Stomach (tissue), 9 donors: ENCODE results near the gene XPO4. TPM values are rescaled to one million over a fixed set of nuclear protein-coding genes. Genes with fewer than 3 reads are reported as not detected.

ENCODE experiments used
- DNase-seq, 2 donors: peaks; one replicate each; pipeline versions ENCODE4 v3.0.0 to v3.0.0-alpha.2; 2013 to 2019
- H3K27ac ChIP-seq, 5 donors: fragments of 200-600 bp in 4 of 5; sonication (generic) in 4 of 5; one replicate each; pipeline ENCODE4 v1.5.1; 2013 to 2019; ENCODE audit warnings: mild to moderate bottlenecking in 1 of 5, moderate library complexity in 1 of 5
- H3K27me3 ChIP-seq, 3 donors: fragments of 200-600 bp; sonication (generic); one replicate each; pipeline ENCODE4 v1.5.1; 2017 to 2019; ENCODE audit warnings: mixed run types in 1 of 3
- H3K36me3 ChIP-seq, 4 donors: fragments of 200-600 bp; sonication (generic); 1 replicate in 3 of 4; 2 replicates in 1 of 4; pipeline ENCODE4 v1.5.1; 2016 to 2019
- H3K4me1 ChIP-seq, 4 donors: fragments of 200-600 bp; sonication (generic); one replicate each; pipeline ENCODE4 v1.5.1; 2016 to 2019
- H3K4me3 ChIP-seq, 4 donors: fragments of 200-600 bp; sonication (generic) in 3 of 4; one replicate each; pipeline ENCODE4 v1.5.1; 2016 to 2019; ENCODE audit warnings: mild to moderate bottlenecking in 1 of 4
- H3K9me3 ChIP-seq, 4 donors: fragments of 200-600 bp; sonication (generic); one replicate each; pipeline ENCODE4 v1.5.1; 2016 to 2019
- EP300 ChIP-seq: sonication (generic); formaldehyde crosslinking; IDR thresholded peaks from one replicate; pipeline ENCODE4 v1.6.1; 2017; ENCODE audit warnings: antibody characterized with exemption
- POLR2A ChIP-seq, 4 donors: fragments of 450-650 bp; IDR thresholded peaks; one replicate each; pipeline ENCODE4 v1.6.1; 2016; ENCODE audit warnings: antibody characterized with exemption in 4 of 4, control low read depth in 2 of 4, mild to moderate bottlenecking in 1 of 4, moderate library complexity in 1 of 4
- POLR2AphosphoS5 ChIP-seq, 3 donors: sonication (generic); formaldehyde crosslinking; IDR thresholded peaks; one replicate each; pipeline ENCODE4 v1.6.1; 2016; ENCODE audit warnings: antibody characterized with exemption in 3 of 3
- WGBS, 5 donors: extraction: QIAGEN DNeasy Blood & Tissue Kit in 3 of 5; methylation state at CpG; one replicate each; pipeline versions ENCODE4 v1.1.5 to v1.1.7; 2013 to 2018; 5-methylcytosine and 5-hydroxymethylcytosine counted together
- intact Hi-C: fragments of 100-400 bp; cut with DNase I; formaldehyde crosslinking; loops from one replicate; pipeline ENCODE4 v1.15.1; 2023; ENCODE audit warnings: low total_unique reads
- polyA plus RNA-seq, 3 donors: library from polyadenylated mRNA; stranded (reverse); fragments of 200-250 nt; gene quantifications; one replicate each; pipeline ENCODE4 v1.2.3, GENCODE V29; 2013
- total RNA-seq, 5 donors: library from RNA; depleted of rRNA; stranded (reverse); fragments of >200 nt; gene quantifications; one replicate each; pipeline versions ENCODE4 v1.1.0 to v1.2.3, GENCODE V29; 2014 to 2016
- TF ChIP-seq, protein P1 (sequence below), 7 experiments: fragments of 450-650 bp in 4 of 7; fragments of 200-600 bp in 3 of 7; sonication (generic) in 3 of 7; IDR thresholded peaks; one replicate each; pipeline ENCODE4 v1.5.1; 2016 to 2019; ENCODE audit warnings: antibody characterized with exemption in 7 of 7, control low read depth in 2 of 7, mild to moderate bottlenecking in 1 of 7
- donor health status: healthy with polysubstance abuse.
- donor health status: Bipolar disorder and iron deficiency.
- donor health status: healthy.

The XPO4 gene
- total and polyA plus RNA-seq, 8 donors: 2.3 to 41.7 (median 14.9) TPM

DNA sequence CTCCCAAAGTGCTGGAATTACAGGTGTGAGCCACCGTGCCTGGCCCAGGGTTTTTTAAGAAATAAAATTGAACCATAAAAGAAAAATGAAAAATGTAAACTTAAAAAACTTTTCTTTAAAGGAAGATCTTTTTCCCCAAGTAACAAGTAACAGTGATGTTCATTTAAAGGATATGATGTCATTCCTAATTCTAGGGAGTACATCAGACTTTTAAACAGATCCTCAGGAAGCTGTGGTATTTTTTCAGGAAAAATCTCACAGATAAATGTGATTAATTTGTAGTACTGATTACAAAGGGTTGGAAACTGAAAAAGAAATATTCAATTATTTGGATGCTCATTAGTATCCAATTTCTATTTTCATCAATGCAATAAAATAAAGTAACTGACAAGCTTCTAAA lies 114.2 kb downstream of the XPO4 start:
- H3K36me3 ChIP-seq: peaks cover 6 to 79% (median 66%) of the 10 kb centered on the region in 4 donors
- H3K4me1 ChIP-seq: no peaks in the 10 kb centered on the region
- WGBS, 5 donors: 98 to 100% (median 100%) methylated on average over 1 of the region's 1 CpG
- no peak overlapping the region for H3K27ac ChIP-seq
- no peak overlapping the region for H3K4me3 ChIP-seq
- TF ChIP-seq POLR2A (IDR thresholded peaks at IDR 0.05): no peak
- TF ChIP-seq, protein P1, sequence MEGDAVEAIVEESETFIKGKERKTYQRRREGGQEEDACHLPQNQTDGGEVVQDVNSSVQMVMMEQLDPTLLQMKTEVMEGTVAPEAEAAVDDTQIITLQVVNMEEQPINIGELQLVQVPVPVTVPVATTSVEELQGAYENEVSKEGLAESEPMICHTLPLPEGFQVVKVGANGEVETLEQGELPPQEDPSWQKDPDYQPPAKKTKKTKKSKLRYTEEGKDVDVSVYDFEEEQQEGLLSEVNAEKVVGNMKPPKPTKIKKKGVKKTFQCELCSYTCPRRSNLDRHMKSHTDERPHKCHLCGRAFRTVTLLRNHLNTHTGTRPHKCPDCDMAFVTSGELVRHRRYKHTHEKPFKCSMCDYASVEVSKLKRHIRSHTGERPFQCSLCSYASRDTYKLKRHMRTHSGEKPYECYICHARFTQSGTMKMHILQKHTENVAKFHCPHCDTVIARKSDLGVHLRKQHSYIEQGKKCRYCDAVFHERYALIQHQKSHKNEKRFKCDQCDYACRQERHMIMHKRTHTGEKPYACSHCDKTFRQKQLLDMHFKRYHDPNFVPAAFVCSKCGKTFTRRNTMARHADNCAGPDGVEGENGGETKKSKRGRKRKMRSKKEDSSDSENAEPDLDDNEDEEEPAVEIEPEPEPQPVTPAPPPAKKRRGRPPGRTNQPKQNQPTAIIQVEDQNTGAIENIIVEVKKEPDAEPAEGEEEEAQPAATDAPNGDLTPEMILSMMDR (IDR thresholded peaks at IDR 0.05): no peak
- TF ChIP-seq POLR2AphosphoS5 (IDR thresholded peaks at IDR 0.05): no peak
- TF ChIP-seq EP300: no peak
- intact Hi-C loops: no loop called here
- no peak for DNase-seq
- H3K27me3 ChIP-seq: no peaks in the 10 kb centered on the region
- no peaks in the 10 kb centered on the region for H3K9me3 ChIP-seq

DNA sequence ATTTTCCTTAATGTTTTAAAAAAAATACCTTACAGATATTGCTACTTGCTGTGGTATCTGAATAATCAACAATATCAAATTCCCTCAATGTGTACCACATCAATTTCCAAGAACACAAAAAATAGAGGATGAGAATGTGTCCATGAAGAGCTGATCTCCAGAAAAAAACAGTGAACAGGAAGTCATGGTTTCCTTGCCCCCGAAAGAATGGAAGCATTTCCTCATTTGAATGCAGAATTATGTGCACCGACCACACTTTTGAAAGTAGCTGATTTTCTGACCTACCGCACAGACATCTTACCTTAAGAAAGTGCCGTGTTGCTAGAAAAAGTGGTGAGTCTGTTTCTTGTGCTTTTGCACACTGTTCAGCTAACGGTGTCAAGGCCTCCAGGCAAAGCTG lies 115.4 kb downstream of the XPO4 start:
- WGBS, 5 donors: 84 to 97% (median 91%) methylated on average over 5 of the region's 5 CpGs
- intact Hi-C loops: no loop called here
- TF ChIP-seq, protein P1 (IDR thresholded peaks at IDR 0.05): no peak
- TF ChIP-seq POLR2AphosphoS5 (IDR thresholded peaks at IDR 0.05): no peak

DNA sequence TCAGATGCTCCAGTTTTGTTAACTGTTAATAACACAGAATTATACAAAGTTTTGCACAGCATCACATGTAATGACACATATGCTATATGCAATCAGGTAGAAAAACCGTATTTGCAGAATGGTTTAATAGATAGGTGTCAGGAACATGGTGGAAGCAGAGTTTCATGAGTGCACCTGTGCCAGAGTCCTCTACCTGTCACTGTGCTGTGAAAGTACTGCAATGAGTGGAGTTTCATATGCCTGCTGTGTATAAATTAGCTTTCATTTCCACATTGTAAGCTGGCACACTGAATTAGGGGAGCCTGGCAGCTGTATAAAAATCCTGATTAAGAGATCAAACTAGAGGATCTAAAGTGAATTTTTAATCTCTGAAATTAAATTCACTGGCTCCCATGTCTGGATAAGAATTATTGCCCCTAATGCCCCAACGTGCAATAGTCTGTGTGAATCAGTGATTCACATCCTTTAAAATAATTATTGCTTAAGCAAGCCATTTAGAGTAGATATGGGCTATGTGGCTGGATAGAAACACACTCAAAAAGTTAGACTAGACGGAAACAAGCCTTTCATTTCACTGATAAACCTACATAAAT lies 120.3 kb downstream of the XPO4 start:
- Histone ChIP-seq H3K9me3 (no peaks in the 10 kb centered on the region), H3K36me3 (peaks cover 6 to 58% (median 56%) of the 10 kb centered on the region in 4 donors), H3K27me3 (no peaks in the 10 kb centered on the region), H3K4me3 (no peak overlapping the region), H3K27ac (no peak overlapping the region), H3K4me1 (no peaks in the 10 kb centered on the region)
- DNase-seq: no peak
- WGBS, 5 donors: 81 to 92% (median 86%) methylated on average over 3 of the region's 3 CpGs
- TF ChIP-seq, protein P1 (IDR thresholded peaks at IDR 0.05): no peak
- TF ChIP-seq EP300: no peak
- no peak for TF ChIP-seq POLR2A (IDR thresholded peaks at IDR 0.05)
- TF ChIP-seq POLR2AphosphoS5 (IDR thresholded peaks at IDR 0.05): no peak
- intact Hi-C loops: no loop called here

More for the DNA sequence above, 115.4 kb downstream of the XPO4 start:
- DNase-seq: no peak
- H3K36me3 ChIP-seq: peaks cover 6 to 80% (median 70%) of the 10 kb centered on the region in 4 donors
- H3K4me1 ChIP-seq: no peaks in the 10 kb centered on the region
- no peak overlapping the region for H3K4me3 ChIP-seq
- H3K9me3 ChIP-seq: no peaks in the 10 kb centered on the region
- no peaks in the 10 kb centered on the region for H3K27me3 ChIP-seq
- no peak overlapping the region for H3K27ac ChIP-seq

DNA sequence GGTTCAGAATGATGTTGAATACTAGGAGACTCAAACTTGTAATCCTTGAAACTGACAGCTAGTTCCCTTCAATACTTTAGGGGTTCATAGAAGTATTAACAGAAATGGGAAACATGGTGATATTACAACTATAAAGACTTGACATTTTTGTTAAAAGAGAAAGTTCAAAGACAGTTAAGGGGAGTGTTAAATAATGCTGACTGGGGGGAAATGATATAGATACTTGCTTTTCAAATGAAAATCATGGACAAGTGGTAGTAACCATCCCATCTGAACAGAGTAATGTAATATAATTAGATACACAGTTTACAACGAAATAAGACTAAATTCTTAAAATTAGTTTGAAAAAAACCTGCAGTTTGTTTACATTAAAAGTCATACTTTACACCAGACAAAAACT lies 122.2 kb downstream of the XPO4 start:
- Histone ChIP-seq H3K4me1 (no peaks in the 10 kb centered on the region), H3K27me3 (no peaks in the 10 kb centered on the region), H3K4me3 (no peak overlapping the region), H3K36me3 (peaks cover 4 to 42% (median 39%) of the 10 kb centered on the region in 4 donors), H3K9me3 (no peaks in the 10 kb centered on the region), H3K27ac (no peak overlapping the region)
- TF ChIP-seq, protein P1 (IDR thresholded peaks at IDR 0.05): no peak
- TF ChIP-seq POLR2A (IDR thresholded peaks at IDR 0.05) (no peak), POLR2AphosphoS5 (IDR thresholded peaks at IDR 0.05) (no peak), EP300 (no peak)
- 65 to 91% (median 84%) methylated on average over 1 of the region's 1 CpG for WGBS, 5 donors
- no peak for DNase-seq
- intact Hi-C loops: no loop called here
